Testis (tissue), 2 donors: Measurements from ENCODE around the gene HSDL1.

Source experiments
- CTCF ChIP-seq, 3 experiments: fragments of 450-650 bp in 2 of 3; fragments of 200-600 bp in 1 of 3; sonication (generic) in 1 of 3; IDR thresholded peaks; one replicate each; pipeline ENCODE4 v1.5.1; 2016 to 2019; ENCODE audit warnings: antibody characterized with exemption in 3 of 3, mild to moderate bottlenecking in 2 of 3, moderate library complexity in 1 of 3
- POLR2A ChIP-seq: fragments of 450-650 bp; IDR thresholded peaks from one replicate; pipeline ENCODE4 v1.6.1; 2017; ENCODE audit warnings: antibody characterized with exemption, mild to moderate bottlenecking, moderate library complexity

- TF ChIP-seq CTCF (IDR thresholded peaks at IDR 0.05), result no peak
- no peak for TF ChIP-seq POLR2A
Measured at GRCh38 chr16:84074721-84075120, 70.3 kb downstream of the HSDL1 start.
